Right renal cortex interstitium (tissue), 3 donors: Measurements from ENCODE around the gene INO80E. TPM values are rescaled to one million over a fixed set of nuclear protein-coding genes. Genes with fewer than 3 reads are reported as not detected.

Source experiments
- DNase-seq, 3 donors: peaks; one replicate each; pipeline ENCODE4 v3.0.0-alpha.2; 2013; ENCODE audit warnings: low read depth in 3 of 3, low spot score in 2 of 3
- polyA plus RNA-seq, 3 donors: library from polyadenylated mRNA; unstranded; fragments of 120-200 nt; gene quantifications; one replicate each; pipeline ENCODE4 v1.2.1, GENCODE V29; 2013; ENCODE audit not compliant: insufficient read length in 3 of 3

The INO80E gene
- polyA plus RNA-seq, 3 donors = 34.5 to 37.9 (median 36.7) TPM

GRCh38 chr16:29991571-29991904 lies 4.5 kb upstream of the INO80E start:
- DNase-seq = no peak

- DNase-seq = no peak
These were observed 3.6 kb upstream of the INO80E start for GRCh38 chr16:29992344-29992967.

GRCh38 chr16:29993191-29993902 lies 2.7 kb upstream of the INO80E start:
- DNase-seq = no peak

- DNase-seq = no peak
These were observed 2.0 kb upstream of the INO80E start for GRCh38 chr16:29993903-29994599.

- DNase-seq = no peak
These were observed 1.3 kb upstream of the INO80E start for GRCh38 chr16:29994600-29995323.

- peak in 1 of 3 donors; percentile 72 for DNase-seq
These were observed 624 bp upstream of the INO80E start, which contains the start of gene HIRIP3 for GRCh38 chr16:29995324-29995910. HIRIP3 (minus strand) TSS chr16:29995617; CDS start chr16:29995605, 12 bp downstream.

- DNase-seq = no peak
These were observed 767 bp downstream of the INO80E start for GRCh38 chr16:29996766-29997250.

GRCh38 chr16:29999605-30000004 lies 3.6 kb downstream of the INO80E start:
- DNase-seq = no peak

GRCh38 chr16:30000735-30001631 lies 4.9 kb downstream of the INO80E start:
- no peak for DNase-seq

- DNase-seq = no peak
These were observed 6.7 kb downstream of the INO80E start for GRCh38 chr16:30002614-30003346.

- no peak for DNase-seq
These were observed 7.8 kb downstream of the INO80E start for GRCh38 chr16:30003670-30004423.

GRCh38 chr16:30004424-30004776 lies 8.4 kb downstream of the INO80E start:
- DNase-seq = no peak

GRCh38 chr16:30004811-30005242 lies 8.8 kb downstream of the INO80E start:
- DNase-seq = no peak

- DNase-seq = no peak
These were observed 9.5 kb downstream of the INO80E start for GRCh38 chr16:30005341-30006094.

GRCh38 chr16:30006095-30006473 lies 10.0 kb downstream of the INO80E start:
- DNase-seq = no peak

- no peak for DNase-seq
These were observed 10.8 kb downstream of the INO80E start for GRCh38 chr16:30006659-30007377.

- no peak for DNase-seq
These were observed 11.4 kb downstream of the INO80E start for GRCh38 chr16:30007378-30007895.
